Amygdala (tissue), 56 donors: Measurements from ENCODE around the gene BIRC3.
"Not testable (repeated sequence)": the region's sequence is repeated elsewhere in the genome, so short reads cannot be mapped to it uniquely, and the experiment has no call there.

Source experiments
- DNase-seq, 56 donors: peaks; one replicate each; lab custom pipeline; 2025; lab: John Stamatoyannopoulos, UW

The BIRC3 gene

DNA sequence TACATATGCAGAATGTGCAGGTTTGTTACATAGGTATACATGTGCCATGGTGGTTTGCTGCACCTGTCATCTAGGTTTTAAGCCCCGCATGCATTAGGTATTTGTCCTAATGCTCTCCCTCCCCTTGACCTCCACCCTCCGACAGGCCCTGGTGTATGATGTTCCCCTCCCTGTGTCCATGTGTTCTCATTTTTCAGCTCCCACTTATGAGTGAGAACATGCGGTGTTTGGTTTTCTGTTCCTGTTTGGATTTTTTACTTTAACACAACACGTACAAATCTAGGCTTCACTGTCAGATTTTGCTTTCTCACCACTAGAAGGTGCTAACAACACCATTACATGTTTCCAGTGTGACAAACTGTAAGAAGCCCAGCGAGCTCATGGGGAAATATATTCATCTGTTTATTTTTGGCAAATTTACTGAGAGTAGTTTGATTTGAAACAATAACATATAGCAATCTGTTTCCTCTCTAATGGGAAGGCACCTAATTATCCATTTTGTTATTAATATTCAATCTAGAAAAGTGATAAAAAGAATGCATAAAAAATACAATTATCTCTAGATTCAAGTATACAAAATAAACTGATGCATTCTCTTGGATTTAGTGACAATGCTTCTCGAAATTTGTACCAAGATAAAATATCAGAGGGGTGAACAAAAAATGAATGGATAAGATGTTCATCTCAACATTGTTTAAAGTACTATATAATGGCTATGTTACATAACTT, 23.2 kb upstream of the BIRC3 start:
- peak in 1 of 56 donors; percentile 21 for DNase-seq

DNA sequence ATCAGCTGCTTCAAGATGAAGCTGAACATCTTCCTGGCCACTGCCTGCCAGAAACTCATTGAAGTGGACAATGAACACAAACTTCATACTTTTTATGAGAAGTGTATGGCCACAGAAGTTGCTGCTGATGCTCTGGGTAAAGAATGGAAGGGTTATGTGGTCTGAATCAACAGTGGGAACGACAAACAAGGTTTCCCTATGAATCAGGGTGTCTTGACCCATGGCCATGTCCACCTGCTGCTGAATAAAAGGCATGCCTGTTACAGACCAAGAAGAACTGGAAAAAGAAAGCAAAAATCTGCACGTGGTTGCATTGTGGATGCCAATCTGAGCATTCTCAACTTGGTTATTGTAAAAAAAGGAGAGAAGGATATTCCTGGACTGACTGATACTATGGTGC, 22.2 kb upstream of the BIRC3 start:
- DNase-seq: no peak

DNA sequence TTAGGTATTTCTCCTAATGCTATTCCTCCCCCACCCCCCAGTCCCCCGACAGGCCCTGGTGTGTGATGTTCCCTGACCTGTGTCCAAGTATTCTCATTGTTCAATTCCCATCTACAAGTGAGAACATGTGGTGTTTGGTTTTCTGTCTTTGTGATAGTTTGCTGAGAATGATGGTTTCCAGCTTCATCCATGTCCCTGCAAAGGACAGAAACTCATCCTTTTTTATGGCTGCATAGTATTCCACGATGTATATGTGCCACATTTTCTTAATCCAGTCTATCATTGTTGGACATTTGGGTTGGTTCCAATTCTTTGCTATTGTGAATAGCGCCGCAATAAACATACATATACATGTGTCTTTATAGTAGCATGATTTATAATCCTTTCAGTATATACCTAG, 20.5 kb upstream of the BIRC3 start:
- not testable (repeated sequence) for DNase-seq

DNA sequence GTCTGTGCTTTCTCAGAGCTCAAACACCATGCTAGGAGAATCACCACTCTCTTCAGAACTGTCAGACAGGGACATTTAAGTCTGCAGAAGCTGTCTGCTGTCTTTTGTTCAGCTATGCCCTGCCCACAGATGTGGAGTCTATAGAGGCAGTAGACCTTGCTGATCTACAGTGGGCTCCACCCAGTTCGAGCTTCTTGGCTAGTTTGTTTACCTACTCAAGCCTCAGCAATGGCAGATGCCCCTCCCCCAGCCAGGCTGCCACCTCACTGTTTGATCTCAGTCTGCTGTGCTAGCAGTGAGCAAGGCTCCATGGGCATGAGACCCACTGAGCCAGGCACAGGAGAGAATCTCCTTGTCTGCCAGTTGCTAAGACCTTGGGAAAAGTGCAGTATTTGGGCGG, 16.4 kb upstream of the BIRC3 start:
- not testable (repeated sequence) for DNase-seq

GRCh38 chr11:102302241-102302640, 15.0 kb upstream of the BIRC3 start:
- no peak for DNase-seq

DNA sequence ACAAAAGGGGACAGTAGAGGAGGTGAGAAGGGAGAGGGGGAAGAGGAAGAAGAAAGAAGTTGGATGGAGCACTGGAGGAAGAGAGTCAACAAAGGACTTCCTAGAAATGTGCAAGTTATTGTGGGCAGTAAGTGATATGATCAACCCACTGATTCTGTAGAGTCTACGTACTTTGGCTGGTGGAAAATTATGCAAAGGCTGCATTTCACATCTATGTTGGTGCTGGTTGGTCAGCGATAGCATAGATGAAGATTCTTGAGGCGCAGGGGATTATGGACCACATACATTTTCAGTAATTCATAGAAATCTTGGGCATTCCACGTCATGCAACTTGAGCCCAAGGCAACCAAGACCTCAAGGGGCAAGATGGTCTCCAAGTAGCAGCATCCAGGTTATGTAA, 12.6 kb upstream of the BIRC3 start:
- DNase-seq: no peak

- no peak for DNase-seq
Observed at GRCh38 chr11:102305352-102306047, 11.8 kb upstream of the BIRC3 start.

DNA sequence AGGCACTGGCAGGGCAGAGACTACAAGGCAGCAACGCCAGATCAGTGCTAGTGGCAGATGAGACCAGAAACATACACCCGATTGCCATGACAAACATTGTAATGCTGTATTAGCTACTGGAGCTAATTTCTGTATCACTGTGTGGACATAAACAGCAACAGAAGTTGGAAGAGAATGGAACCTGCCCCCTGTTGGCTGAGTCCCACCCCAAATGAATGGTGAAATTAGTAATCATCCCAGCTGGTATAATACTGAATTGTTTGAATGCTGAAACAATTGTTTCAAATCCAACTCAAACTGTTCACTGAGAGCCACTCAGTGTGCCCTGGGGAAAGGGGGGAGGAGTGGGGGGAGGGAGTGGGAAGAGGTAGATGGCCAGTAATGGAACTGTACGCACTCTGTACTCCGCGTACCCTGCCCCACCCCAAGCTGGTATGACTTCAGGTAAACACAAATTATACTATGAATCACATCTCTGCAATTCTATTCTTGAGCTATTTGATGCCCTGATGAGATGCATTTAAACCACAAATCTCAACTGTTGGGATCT, 11.2 kb upstream of the BIRC3 start:
- peak in 6 of 56 donors; percentile 6 to 21 (median 15) for DNase-seq

DNA sequence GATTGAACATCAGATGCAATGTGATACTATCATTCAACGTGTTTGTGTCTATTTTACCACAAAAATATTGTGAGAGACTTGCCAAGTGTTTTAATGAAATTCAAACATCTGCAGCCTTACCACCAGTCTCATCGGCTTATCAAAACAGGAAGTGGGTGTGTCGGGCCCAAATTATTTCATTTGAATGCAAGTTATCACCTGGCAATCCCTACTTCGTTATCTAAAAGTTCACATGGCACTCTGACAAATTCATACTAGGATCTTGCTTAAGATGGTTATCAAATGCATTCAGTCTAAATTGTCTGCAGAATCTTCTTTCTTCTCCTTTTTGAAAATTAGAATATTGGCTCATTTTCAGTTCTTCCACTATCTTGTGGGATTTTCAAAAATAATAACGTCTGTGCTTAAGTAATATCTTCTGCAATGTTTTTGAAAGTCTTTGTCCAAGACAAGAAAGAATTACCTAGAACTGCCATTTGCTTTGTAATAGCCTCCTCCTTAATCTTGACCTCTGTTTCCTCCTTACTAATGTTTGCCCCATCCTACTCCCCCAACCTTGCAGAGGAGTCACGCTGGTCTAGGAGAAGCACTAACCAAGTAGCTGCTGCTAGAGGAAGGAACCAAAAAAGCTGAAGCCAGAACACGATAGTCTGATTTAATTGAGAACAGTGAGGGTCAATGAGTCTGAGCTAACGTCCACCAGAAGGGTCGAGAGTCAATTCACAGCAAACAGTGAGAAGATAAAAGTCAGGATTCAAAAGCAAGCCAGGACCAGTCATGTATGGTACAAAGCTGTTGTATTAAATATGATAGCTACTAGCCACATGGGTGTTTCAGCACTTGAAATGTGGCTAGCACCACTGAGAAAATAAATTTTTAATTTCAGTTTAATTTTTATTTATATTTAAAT, 10.2 kb upstream of the BIRC3 start:
- no peak for DNase-seq

DNA sequence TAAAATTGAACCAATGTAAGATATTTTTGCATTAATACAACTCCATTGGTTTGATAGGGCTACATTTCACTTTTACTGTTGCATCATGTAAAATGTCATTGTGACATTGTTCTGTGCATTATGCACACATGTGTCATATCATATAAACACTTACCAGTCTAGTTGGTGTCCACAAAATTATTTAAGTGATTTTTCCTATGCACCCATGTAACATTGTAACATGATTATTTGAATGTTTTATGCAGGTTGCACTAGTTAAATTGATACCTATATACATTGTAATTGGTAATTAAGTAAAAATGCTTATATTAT, 9.6 kb upstream of the BIRC3 start:
- DNase-seq: no peak

DNA sequence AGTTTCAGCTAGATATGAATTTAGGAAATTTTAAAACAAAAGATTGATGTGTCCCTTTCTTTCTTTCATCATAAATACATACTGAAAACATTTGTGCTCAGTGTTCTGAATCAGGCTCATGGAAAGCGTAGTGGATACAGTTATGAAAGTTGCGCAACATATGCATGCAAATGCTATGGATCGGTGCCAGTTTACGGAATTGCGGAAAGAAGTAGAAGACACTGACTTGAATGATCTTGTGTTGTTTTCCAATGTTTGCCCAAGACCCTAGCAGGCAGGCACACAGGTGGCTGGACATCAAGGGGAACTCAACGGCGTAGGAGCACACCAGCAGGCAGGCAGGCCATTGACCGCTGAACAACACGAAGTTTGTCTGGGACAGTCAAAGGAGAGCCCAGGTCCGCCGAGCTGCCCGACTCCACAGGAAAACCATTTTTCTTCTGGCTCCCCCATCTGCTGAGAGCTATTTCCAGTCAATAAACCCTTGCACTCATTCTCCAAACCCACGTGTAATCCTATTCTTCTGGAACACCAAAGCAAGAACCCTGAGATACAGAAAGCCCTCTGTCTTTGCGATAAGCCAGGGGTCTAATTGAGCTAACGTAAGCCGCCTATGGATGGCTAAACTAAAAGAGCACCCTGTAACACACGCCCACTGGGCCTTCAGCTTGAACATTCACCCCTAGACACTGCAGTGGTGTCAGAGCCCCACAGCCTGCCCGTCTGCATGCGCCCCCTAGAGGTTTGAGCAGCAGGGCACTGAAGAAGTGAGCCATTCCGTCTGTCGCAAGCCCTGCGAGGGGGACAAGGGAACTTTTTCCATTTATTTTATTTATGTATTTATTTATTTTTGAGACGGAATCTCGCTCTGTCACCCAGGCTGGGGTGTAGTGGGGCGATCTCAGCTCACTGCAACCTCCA, 7.4 kb upstream of the BIRC3 start:
- DNase-seq: no peak

DNA sequence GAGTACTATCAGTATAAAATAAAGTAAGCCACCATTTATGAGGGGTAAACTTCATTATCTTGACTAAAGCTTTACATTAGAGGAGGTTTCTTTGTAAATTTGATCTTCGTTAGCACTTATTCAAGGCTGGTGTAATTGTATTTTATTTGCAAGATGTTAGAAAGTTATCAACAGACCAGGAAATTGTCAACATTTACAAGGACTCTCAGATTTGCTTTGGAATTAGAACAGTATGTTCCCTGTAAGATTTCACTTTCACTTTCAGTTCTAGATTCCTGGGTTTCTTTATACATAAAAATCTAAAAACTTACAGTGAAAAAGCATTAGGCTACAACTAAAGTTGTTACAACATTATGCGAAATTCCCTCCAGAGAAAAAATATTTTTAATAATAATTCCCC, 4.6 kb upstream of the BIRC3 start:
- no peak for DNase-seq

GRCh38 chr11:102313238-102313940, 3.9 kb upstream of the BIRC3 start:
- DNase-seq: no peak

DNA sequence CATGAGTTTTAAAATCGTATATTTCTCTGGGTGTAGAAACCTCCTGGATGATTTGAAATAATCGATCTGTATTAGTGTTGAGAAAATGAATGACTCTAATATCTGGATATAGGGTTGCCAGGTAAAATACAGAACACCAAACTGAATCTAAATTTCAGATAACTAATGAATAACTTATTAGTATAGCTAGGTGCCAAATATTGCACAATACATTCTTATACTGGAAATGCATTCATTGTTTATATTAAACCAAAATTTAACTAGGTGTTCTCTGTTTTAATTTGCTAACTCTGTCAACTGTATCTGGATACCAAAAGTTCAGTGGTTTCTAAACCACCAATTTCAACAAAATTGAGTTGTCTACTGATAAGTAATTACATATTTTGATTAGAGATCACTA, 2.5 kb upstream of the BIRC3 start:
- DNase-seq: no peak

DNA sequence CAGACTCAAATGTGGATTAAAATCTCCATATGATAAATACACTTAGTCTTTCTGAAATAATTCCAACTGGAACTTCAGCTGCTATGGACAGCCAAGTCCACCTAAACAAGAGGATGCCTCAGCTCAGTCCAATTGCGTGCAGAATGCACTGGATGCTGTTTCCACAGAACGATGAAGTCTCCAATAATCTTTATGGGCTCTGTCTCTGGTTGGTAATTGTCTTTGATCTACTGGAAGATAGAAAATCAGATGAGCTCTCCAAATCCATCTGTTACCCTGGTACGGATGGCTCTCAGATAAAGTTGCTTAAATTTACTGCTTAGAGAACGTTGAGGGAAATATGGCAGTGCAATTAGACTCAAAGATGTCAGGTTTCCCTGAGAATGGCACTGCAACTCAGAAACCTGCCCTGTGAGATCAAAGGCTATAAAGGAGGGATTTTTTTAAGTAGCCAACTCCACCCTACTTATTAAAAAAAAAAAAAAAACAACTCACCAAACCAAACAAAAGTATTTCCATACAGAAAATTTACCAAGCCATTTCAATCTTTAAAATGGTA, 859 bp upstream of the BIRC3 start:
- DNase-seq: no peak

GRCh38 chr11:102317768-102318103, 452 bp downstream of the BIRC3 start:
- DNase-seq: no peak

DNA sequence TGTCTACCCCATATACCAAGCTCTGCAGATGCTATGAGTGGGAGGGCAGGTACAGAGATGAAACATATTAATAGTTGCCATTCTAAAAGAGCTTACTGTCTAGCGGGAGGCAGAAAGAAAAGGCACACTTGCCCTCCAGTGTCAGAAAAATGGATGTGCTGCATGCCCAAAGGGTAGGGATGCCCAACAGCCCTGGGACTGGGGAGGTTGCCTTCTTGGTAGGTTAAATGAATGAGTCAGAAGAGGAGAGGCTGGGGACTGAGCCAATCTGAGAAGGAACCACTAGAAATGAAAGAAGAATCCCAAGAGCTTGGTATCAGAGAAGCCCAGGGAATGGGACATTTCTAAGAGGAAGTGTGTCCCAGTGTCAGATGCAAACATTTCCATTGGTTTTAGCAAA, 1.2 kb downstream of the BIRC3 start:
- DNase-seq: no peak

DNA sequence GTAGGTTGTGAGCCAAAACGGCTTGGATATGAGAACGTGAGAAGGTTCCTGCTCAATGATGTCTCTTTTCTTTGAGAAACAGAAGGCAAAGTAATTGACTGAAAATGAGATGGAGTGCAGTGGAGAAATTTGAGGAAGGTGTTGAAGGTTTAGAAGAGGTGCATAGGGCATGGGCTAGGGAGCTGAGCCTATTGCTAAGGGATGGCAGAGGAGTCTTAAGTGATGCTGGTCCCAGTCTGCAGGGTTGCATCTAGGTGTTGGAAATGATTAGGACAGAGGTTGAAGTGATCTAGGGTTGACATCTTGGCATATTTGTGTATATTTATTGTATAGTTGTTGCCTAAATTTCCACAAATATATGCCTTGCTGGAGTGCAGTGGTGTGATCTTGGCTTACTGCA, 2.3 kb downstream of the BIRC3 start:
- DNase-seq: no peak

DNA sequence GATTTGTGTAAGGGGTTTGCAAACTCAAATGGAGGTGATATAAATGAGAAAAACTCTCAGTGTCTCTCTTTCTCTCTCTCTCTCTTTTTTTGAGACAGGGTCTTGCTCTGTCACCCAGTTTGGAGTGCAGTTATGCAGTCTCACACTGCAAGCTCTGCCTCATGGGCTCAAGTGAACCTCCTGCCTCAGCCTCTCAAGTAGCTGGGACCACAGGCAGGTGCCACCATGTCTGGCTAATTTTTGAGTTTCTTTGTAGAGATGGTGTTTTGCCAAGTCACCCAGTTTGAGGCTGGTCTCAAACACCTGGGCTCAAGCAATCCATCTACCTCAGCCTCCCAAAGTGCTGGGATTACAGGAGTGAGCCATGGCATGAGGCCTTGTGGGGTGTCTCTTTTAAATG, 2.9 kb downstream of the BIRC3 start:
- no peak for DNase-seq
